Cortex of kidney (tissue), 1 donor: ENCODE measurements around the gene SNRK.

ENCODE experiments used
- DNase-seq: peaks from one replicate; lab custom pipeline; 2025; lab: John Stamatoyannopoulos, UW

SNRK gene

DNA sequence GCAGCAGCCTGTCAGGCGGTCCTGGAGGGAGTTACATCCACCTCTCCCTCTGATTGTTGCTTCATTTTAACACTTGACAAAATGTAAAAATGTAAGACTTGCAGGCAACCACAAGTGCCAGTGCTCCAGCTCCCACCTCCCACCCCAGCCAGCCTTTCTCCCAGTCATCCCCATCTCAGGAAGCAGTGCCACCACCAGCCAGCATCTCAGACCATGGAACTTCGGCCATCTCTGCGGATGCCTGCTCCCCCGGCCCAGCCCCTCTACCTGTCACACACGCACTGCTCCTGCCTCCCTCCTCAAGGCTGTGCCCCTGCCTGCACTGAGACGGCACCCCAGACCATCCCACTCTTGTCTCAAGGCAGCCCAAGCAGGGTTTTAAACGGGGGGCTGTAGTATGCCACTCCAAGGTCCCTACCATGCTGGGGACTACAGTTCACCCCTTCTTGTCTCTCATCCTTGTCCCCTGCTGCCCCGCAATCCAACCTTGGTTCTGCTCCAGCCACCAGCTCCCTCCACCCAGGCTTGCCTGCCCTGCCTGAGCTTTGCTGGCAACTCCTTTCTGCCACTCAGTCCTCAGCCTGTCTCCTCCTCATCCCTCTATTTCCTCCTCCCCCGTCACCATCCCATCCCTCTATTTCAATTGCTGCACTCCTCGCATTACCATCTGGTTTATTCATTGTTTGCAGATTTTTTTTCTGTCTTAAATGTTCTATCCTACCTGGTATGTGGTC lies 85.8 kb downstream of the SNRK start:
- no peak for DNase-seq

DNA sequence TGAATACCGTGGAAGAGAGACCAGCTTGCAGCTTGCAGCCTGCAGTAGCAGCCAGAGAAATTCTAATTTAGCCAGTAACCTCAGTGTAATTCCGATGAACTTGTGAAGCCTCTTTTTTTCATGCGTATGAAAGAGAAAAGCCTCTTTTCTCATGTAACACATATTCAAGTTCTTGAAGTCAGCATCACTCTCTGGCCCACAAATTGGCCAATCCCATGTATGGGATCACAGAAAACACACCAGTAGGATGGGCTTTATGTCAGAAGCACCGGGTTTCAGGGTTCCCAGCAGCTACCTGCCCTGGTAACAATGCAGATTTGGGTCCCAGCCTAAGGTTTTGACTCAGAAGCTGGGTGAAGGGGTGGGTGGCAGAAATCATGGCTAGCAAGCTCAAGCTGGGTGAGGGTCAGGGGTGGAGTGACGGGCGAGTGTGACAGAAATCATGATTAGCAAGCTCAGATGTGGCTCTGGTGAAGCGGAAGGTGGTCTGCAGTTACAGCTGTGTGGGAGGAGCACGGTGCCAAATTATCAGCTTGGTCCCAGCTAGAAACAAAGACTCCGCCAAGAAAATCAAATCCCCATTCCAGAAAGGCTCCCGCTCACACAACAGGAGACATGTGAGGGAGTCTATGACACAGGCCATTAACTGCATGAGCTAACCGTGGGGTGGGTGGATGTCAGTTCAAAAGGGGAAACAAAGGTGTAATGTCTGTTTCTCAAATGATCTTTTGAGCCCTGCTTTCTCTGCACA lies 86.6 kb downstream of the SNRK start:
- DNase-seq, result no peak

DNA sequence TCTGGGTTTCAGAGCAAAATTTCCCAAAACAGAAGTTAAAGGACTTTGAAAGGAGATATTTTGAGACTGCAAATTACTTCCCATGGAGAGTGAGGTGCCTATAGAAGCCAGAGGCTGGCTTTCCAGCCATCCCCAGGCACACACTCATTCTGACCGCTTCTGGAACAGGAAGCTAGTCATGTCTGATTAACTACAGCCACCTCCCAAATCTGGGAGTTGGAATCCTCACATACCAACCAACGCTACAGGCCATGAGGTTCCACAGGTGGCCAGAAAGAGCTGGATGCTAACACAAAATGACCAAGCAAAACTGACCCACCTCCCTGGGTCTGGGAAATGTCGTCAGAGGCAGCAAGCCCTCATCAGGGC lies 87.2 kb downstream of the SNRK start:
- no peak for DNase-seq

DNA sequence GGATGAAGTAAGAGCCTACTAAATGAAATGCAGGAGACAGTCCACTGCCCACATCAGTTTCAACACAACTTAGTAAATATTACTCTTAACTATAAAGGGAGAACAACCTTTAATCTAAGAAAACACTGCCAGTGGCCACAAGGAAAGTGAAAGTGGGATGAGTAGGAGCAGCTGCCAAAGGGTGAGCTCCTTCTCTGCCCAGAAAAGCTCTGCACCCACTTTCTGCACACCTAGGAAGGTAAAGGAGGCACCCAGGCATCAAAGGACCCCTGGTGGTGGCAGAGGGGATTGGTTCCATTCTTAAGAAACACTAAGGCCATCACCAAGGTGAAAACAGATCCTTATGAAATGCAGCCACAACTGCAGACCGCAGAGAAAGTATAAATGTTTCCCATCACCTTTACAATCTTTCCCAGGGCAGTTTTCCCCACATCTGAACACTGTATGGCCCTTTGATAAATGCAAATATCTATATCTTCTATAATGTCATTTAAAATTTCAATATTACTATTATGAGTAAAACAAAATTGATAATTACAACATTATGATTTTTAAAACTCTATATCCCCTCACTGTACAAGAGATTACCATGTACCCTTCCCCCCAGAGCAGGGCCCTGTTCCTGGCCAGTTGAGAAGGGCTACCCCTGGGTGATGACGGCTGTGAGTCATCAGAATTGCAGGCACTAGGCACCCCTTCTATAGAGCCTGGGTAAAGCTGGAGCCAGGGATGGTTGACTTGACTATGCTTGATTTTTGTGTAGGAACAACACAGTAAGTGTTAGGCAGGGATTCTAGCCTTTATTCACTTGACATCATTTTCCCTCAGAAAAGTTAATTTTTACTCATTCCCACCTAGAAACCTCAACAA lies 92.0 kb downstream of the SNRK start:
- DNase-seq, result no peak

DNA sequence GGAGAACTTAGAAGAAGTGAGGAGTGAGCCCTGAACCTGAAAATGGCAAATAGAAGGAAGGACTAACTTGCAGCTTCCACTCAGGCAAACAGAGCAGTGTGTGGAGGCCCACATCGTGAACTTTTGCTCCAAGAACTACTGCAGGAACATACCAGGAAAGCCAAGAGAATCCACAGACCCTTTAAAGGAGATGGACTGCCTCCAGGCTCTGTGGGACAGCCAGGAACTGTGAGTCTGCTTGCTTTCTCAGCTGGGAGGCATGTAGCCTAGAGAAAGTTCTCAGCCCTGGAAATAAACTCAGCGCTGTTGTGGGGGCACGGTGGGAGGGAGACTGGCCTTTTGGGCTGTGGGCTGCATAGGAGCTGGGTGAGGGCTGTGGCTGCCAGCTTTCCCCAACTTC lies 93.0 kb downstream of the SNRK start:
- DNase-seq, result no peak

DNA sequence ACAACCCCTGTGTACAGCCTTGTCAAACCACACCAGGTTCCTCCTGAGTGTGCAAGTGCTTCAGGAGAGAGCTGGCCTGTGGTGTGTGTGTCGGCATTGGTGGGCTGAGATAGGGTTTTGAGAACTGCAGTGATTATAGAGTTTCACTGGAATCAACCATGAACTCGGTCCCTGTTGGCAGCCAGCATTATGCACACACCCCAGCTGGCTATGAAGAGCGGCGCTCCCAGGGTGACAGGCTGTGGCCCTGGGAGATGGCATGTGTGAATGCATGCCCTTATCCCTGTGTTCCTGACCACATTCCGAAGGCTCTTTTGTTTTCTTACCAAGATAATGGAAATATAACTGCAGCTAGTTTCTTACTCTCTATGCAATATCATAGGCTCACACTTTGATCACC lies 101.8 kb downstream of the SNRK start:
- DNase-seq, result no peak

DNA sequence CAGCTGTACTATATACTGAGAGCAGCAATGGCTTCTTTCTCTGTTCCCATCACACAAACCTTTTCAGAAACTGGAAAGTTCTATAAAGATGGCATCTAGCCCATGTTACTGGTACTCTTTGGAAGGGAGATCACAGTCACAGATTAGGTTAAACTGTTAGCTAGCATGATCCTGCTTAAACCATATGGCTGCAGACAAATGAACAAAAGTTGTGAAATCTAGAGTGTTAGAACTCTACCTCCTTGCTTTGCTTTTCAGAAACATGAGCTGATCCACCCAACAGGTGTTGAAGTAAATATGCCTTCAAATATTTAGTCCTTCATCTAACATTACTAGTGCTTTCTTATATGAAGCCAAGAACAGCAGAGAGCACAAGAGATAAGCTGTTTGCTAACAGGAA lies 102.6 kb downstream of the SNRK start:
- no peak for DNase-seq

DNA sequence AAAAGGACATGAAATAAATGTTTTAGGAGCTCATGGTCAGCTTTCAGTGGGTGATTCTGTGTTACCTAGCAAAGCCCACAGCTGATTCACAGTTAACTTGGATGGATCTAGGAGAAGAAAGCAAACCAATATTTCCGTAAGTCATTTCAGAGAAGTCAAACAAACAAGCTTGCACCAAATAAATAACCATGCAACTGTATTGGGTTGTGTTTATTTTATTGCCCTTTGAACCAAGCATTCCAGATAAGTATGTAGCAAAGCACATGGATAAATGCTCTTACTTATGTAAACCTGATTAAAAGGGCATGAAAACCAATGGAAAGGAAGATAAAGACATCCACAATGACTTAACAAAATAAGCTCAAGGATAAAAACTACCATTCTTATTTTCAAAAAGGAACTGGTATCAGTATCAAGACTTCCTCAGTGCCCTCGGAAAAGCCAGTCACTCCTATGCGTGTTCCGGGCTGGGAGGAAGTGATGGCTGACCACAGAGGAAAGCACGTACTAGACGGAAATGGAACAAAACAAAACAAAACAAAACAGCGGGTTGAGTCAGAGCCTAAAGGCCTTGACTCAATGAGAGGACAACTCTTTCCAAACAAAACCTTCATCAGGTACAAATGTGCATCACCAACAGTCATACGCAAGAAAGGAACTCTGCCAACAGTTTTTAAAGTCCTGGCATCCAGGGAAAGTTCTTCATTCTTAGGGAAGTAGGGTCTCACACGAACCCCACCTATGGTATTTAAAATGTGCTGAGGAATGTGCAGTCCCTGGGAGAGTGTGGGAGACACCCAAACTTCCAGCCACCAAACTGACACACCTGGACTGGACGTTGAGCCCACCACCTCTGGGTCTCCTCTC lies 103.3 kb downstream of the SNRK start:
- DNase-seq, result no peak

DNA sequence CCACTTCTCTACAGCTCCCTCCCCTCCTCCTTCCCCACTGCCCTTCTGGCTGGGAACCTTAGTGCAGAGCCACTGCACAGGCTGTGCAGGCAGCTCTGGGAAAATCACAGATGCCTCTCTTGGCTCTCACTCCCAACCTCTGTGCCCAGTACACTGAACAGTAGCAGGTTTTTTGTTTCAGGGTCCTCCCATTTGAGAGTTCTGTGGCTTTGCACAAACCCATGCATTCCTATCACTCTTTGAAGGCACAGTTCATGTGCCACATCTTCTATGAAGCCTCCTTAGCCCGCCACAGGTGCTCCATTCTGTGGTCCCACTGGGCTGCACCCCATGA lies 103.9 kb downstream of the SNRK start:
- DNase-seq, result no peak

DNA sequence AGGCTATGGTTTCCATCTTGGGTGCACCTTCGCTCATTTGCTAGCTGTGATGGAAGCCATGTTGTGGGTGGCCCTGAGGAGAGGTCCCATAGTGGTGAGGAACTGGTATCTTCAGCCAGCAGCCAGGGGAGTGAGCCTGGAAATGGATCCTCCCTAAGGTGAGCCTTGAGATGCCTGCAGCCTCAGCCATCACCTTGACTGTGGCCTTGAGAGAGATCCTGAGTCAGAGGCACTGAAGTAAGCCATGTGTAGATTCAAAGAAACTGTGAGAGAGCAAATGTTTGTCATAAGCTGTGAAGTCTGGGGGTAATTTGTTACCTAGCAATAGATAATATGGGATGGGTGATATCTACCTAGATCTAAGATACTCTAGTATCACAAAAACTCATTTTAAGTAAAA lies 105.3 kb downstream of the SNRK start:
- no peak for DNase-seq

DNA sequence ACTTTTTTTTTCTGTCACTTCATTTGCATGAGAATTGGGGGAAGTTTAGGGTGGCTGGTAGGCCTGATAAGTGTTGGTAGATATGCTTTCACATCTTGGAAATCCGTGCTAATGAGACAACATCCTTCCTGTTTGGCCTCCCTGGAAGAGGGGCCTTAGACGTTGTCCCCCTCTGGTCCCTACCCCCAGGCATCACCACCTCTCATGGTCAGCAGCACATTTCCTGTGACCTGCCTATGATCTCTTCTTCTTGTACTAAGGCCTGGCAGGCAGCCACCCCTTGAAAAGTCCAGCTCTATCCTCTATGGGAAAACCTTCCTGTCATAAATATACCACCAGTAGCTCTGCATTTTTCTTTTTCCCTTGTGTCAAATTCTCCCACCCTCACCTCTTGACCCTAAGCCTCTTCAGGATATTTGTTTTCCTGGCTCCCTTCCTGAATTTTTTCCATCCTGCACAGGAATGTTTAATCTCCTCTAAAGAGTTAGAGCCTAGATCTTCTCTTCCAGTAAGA lies 107.8 kb downstream of the SNRK start:
- no peak for DNase-seq

DNA sequence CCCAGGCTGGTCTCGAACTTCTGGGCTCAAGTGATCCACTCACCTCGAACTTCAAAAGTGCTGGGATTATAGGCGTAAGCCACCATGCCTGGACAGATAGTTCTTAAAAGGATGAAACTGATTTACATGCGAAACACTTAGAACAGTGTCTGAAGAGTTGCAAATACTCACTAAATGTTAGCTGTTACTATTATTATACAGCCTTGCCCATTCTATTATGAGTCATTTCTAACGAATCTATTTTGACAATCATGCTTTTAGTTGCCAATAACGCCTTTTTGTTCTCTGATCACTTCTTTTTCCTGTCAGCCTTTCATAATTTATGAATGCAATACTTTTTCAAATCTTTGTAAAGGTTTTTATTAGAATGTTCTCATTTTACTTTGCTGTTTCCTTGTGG lies 112.7 kb downstream of the SNRK start:
- DNase-seq, result no peak

DNA sequence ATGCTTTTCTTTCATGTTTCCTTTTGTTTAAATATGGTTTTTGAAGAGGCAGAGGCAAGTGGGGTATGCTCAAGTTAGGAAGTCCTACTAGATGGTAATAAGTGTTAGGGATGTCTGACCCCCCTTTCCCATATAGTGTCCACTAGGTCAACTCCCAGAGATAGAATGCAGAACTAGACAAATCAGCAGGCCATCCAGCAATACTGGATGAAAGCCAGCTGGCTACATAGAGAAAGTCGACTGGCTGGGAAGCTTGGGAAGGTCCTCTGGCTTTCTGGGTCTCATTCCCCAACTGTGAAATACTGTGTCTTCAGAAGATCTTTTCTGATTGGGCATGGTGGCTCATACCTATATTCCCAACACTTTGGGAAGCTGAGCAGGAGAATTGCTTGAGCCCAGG lies 113.8 kb downstream of the SNRK start:
- no peak for DNase-seq
